CD4-positive, alpha-beta T cell treated with Interleukin-4 for 4 hours (primary cell): ENCODE measurements around the gene MYO5B.

Experiments
- DNase-seq: peaks from one replicate; pipeline ENCODE4 v3.0.0-alpha.2; 2020

MYO5B gene

DNA sequence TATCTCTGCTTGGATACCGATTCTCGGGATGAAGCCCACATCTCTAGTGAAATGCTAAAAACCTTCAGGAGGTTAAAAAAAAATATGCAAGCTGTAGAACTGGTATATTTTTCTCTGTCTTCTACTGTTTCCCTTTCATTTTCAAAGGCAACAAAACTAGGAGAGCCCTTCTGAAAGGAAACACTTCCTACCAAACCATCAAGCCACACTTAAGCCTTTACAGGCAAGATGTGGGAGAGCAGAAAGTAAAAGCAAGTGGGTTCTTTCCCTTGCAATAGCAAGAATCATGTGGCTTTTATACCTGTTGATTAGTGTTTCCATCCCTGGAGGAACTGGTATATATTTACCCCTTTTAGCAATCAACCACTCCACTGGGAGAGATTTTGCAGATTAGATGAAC is 233.7 kb downstream of the MYO5B start:
- DNase-seq: no peak

- DNase-seq: no peak
Observed at GRCh38 chr18:49960376-49960775, 234.6 kb downstream of the MYO5B start.

DNA sequence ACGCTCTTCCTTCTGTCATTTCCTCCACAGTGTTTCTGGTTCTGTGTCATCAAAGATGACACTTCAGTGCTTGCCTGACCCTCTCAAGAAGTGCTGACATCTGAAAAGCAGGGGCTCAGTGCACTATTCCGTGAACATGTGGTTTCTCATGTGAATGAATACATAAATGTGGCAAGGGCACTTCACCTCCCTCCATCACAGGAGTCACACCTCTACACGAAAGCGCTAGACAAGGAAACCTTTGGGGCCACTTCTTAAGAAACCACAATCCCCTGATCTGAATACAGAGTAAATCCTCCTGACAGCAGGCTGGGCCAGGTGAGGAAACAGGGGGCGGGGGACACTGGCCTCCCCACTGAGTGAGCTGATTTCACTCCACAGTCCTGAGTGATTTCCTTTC is 235.8 kb downstream of the MYO5B start:
- DNase-seq: no peak

GRCh38 chr18:49955263-49955662 is 239.7 kb downstream of the MYO5B start:
- no peak for DNase-seq

- DNase-seq: no peak
Observed at GRCh38 chr18:49953391-49953790, 241.6 kb downstream of the MYO5B start.

- peak; percentile 11 for DNase-seq
Observed at GRCh38 chr18:49949951-49950395, 245.0 kb downstream of the MYO5B start.

DNA sequence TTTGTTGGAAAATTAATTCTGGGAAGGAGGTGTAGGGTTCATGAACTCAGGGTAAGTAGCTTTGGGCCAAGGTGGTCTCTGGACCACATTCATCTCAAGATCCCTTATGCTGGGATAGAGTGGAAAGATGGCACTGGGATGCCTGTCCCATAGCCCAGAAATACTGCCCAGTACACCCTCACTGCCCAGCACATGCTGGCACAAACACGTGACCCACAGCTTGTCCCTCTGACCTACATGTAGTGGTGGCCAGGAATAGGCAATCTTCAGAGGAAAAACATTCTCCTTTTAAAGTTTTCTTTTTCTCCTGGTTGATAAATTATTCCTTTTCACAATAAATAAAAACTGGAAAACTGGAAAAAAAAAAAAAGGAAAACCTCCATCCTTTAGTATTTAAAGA is 246.0 kb downstream of the MYO5B start:
- DNase-seq: no peak

DNA sequence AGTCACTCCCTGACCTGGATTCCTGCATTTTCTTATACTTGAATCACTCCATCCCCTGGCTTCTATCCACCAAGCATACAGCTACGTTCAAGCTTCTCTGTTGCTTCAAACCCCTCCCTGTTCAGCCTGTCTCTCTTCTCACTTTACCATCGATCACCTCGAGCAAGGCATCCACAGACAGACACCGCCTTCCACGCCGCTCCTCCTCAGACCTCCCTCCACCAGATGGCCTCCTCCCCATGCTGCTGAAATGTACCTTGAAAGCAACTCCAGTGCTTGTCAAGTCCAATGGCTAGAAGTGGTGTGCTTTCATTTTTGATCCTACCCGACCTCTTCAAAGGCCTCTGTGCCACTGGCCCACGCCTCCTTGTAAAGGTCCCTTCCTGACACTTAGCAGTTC is 250.3 kb downstream of the MYO5B start:
- no peak for DNase-seq

- DNase-seq: no peak
Observed at GRCh38 chr18:49936821-49937220, 258.1 kb downstream of the MYO5B start.

DNA sequence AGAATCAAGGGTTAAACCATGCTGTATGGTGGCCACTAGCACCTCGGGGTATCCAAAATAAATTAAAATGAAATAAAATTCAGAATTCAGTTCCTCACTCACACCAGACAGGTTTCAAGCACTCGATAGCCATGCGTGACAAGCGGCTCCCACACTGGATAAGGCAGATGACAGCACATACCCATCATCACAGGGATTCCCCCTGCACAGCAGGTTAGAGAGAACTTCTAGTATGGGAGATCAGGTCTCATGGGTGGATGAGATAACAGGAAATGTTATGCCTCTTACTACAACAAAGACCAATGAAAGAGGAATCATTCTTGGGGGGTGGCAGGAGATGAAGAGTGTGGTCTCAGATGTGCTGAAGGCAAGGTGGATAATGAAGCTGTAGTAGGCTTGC is 259.7 kb downstream of the MYO5B start:
- DNase-seq: no peak

- no peak for DNase-seq
Observed at GRCh38 chr18:49934457-49934856, 260.5 kb downstream of the MYO5B start.

DNA sequence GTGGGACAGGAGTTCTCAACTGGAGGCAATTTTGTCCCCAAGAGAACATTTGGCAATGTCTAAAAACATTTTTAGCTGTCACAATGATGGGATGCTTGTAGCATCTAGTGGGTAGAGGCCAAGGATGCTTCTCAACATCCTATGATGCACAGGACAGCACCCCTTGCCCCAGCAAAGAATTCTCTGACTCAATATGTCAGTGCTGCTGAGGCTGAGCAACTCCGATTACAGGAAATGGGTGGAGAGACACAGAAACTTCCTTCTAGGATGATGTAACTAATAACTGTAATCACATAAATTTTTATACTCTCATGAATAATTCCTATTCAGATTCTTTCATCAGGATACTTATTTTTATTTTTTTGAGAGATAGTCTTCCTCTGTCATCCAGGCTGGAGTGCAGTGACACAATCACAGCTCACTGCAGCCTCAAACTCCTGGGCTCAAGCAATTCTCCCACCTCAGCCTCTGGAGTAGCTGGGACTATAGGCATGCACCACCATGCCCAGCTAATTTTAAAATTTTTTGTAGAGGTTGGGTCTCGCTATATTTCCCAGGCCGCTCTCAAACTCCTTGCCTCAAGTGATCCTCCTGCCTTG is 261.3 kb downstream of the MYO5B start:
- DNase-seq: no peak

- DNase-seq: no peak
Observed at GRCh38 chr18:49931760-49932159, 263.2 kb downstream of the MYO5B start.

GRCh38 chr18:49931179-49931578 is 263.8 kb downstream of the MYO5B start:
- no peak for DNase-seq

DNA sequence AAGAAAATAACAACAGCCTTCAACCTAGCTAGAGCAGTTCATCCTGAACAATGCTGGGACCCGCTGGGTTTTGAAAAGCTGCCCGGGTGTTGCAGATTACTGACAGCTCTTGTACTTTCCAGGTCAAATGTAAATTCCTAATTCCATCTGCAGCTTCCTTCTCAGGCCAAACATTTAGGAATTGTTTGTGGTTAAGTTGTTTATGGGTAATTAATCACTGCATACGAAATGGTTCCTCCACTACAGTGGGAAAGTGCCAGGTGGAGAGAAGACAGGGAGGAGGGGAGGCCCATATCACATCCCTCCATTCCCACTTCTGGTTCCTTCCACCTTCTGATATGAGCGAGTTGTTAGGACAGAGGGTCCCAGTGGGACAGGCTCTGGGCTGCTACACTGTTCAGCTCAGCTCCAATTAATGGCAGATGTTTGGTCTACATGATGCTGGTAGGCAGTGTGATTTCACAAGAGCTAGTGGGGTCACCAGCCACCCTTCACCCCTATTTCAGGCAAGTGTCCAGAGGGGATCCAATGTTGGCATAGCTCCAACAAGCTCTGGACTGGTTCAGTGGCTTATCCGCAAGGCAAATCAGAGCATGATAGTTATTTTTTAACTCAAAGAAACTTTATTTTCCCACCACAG is 268.7 kb downstream of the MYO5B start:
- no peak for DNase-seq

DNA sequence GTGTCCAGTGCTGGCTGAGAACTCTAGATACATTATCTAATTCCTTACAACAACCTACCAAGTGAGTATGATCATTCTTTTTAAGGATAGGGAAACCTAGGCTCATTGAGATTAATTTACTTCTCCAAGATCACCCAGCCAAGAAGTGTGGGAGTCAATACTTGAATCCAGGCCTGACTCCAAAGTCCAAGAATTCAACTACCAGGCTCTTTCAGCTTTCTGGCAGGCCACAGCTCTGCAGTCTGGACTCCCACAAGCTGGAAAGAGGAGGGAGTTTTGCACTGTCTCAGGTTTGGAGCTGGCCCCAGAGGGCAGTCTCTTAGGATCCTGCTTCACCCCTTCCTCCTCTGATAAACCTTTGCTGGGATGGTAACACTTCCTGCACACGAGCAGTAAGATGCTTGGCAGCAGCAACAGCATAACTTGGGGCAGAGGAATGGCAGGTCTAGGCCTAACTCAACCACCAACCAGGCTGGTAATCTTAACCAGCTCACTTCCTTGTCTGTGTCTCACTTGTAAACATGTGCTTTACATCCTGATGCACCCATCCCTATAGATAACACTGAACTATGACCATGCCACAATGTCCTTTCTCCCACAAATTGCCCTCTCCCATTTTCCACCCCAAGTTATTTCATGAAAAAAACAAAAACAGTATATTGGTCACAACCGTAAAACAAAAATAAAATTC is 270.5 kb downstream of the MYO5B start:
- DNase-seq: no peak

GRCh38 chr18:49922228-49922627 is 272.7 kb downstream of the MYO5B start:
- DNase-seq: no peak

GRCh38 chr18:49921318-49921985 is 273.5 kb downstream of the MYO5B start:
- no peak for DNase-seq

DNA sequence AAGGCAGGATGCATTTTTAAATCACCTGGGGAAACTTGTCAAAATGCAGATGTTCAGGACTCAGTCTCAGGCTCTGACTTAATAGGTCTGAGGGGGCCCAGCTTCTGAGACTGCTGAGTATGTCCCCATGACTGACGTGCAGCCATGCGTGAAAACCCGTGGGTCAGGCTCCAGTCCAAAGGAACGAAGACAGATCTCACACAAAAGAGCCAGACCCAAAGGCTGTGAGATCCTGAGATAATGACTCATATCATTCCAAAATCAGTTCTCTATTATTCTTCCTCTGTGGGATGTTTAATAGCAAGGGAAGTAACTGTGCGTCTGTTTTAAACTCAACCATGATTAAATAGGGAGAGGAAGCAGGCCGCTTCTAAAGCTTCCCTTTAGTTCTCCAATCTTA is 274.2 kb downstream of the MYO5B start:
- no peak for DNase-seq

DNA sequence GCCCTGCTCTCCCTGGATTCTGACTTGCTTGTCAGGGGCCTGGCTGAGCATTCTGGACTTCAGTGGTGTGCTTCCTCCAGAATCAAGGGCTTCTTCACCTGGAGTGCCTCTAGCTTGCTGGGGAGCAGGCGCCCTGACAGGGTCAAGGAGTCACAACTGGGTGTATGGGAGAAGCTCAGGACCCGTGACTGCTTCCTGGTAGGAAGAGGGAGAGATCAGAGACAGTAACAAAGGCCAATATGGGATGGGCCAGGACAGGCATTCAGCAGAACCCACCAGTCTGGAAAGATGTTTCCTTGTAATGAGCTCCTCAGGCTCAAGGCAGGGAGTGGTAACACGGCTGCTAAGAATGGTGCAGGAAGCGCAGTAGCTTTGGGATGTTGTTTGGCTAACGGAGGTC is 277.2 kb downstream of the MYO5B start:
- DNase-seq: no peak

GRCh38 chr18:49915352-49915751 is 279.6 kb downstream of the MYO5B start:
- no peak for DNase-seq

GRCh38 chr18:49913221-49913620 is 281.7 kb downstream of the MYO5B start:
- DNase-seq: no peak

- DNase-seq: no peak
Observed at GRCh38 chr18:49911427-49911826, 283.5 kb downstream of the MYO5B start.

DNA sequence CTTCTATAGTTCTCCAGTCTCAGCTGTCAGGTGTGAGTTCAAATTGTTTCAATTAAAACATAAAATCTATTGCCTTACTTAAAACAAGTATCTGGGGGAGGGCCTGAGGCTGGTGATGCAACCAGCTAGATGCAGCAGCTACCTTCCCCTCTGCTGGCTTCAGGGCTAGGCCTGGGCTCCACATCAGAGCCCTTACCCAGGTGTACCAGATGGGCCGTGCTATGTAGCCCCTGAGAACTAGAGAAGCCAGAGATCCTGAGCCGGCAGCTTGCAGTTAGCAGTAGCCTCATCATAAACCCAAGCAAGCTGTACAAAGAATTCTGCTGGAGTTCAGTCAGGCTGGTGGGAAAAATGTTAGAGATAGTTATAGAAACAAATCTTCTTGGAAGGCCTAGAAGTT is 284.0 kb downstream of the MYO5B start:
- DNase-seq: no peak
